ENCODE results near the gene MIPOL1. TPM values are rescaled to one million over a fixed set of nuclear protein-coding genes. Genes with fewer than 3 reads are reported as not detected.

The MIPOL1 gene
- total RNA-seq (2022) (18.7 and 20.9 TPM in 2 replicates), Bru-seq, nascent RNA (percentile 71 among the genes with signal in this experiment), BruChase-seq, experiment 1, labeled RNA remaining after a 2-hour chase (percentile 69 among the genes with signal in this experiment), BruChase-seq, experiment 2, labeled RNA remaining after a 6-hour chase (percentile 61 among the genes with signal in this experiment)
- long read RNA-seq, partial matches to known transcripts: 3 of 20 reads
- long read RNA-seq, other reads (novel, unspliced or antisense): 17 of 20 reads

- ChIA-PET CTCF (interaction anchor here (0.6 to 1.9 kb wide), 4 partner anchors 55 to 645 kb away, joined by 3 to 5 read pairs (median 4); no protein-coding TSS in a partner anchor), POLR2A (interaction anchor here (0.5 to 1.3 kb wide), 4 partner anchors 14 to 772 kb away, joined by 3 to 7 read pairs (median 4); partner anchors contain the start of gene SLC25A21)
- DNase-seq: peak; percentile 83 to 86
- Histone ChIP-seq H3K9me3 (no peaks in the 10 kb centered on the region), H3K27me3 (replicated peaks; ENCODE audit: control insufficient read depth, insufficient read depth, low read length) (no peaks in the 10 kb centered on the region), H3K4me3 (ENCODE audit: low read depth, low read length) (peak within 1 kb of the TSS; percentile 73), H3K36me3 (ENCODE audit: control insufficient read depth, insufficient read depth, low read length) (no peaks in the 10 kb centered on the region), H3K4me1 (peaks cover 13% of the 10 kb centered on the region; the same call in 1 of the 2 replicates)
- intact Hi-C loops (cut with micrococcal nuclease; ENCODE audit: unreplicated experiment): loop anchor here (1.0 to 5.0 kb wide), 3 partner anchors 25 to 47 kb away; partner anchors contain the start of gene SLC25A21
- peak in 1 of 2 experiments; percentile 52 for TF ChIP-seq CTCF (IDR thresholded peaks at IDR 0.05; ENCODE audit: insufficient read depth in 1 of 2, low read depth in 1 of 2, low read length in 1 of 2, severe bottlenecking in 1 of 2, unreplicated experiment in 1 of 2)
- Mint-ChIP-seq H3K36me3 (ENCODE audit: insufficient read depth, unreplicated experiment) (peaks cover 9% of the 10 kb centered on the region), H3K4me1 (ENCODE audit: low read depth, unreplicated experiment) (peaks cover 18% of the 10 kb centered on the region), H3K27me3 (ENCODE audit: insufficient read depth, unreplicated experiment) (no peaks in the 10 kb centered on the region), H3K4me3 (ENCODE audit: unreplicated experiment) (peak within 1 kb of the TSS; percentile 98), H3K27ac (ENCODE audit: unreplicated experiment) (peak within 1 kb of the TSS; percentile 98), H3K9me3 (ENCODE audit: unreplicated experiment) (no peaks in the 10 kb centered on the region)
- BruUV-seq (replicated peaks): no TSS peak
Observed at GRCh38 chr14:37197421-37198272, at the start of gene MIPOL1. Gene MIPOL1, plus strand, starts transcription at chr14:37197937. Its CDS starts 49,952 bp downstream, at chr14:37247889.

GRCh38 chr14:37150414-37150813 lies 47.3 kb upstream of the MIPOL1 start:
- intact Hi-C loops (cut with micrococcal nuclease; ENCODE audit: unreplicated experiment): loop anchor here (1.0 to 5.0 kb wide), 5 partner anchors 48 to 594 kb away; partner anchors contain the start of gene PAX9
- POLR2A ChIA-PET: no interaction called here

More at GRCh38 chr14:37150414-37150813, 47.3 kb upstream of the MIPOL1 start:
- Mint-ChIP-seq H3K4me3 (ENCODE audit: unreplicated experiment) (no peak overlapping the region), H3K27ac (ENCODE audit: unreplicated experiment) (no peak overlapping the region), H3K9me3 (ENCODE audit: unreplicated experiment) (no peaks in the 10 kb centered on the region), H3K27me3 (ENCODE audit: insufficient read depth, unreplicated experiment) (no peaks in the 10 kb centered on the region), H3K4me1 (ENCODE audit: low read depth, unreplicated experiment) (peaks cover 6% of the 10 kb centered on the region), H3K36me3 (ENCODE audit: insufficient read depth, unreplicated experiment) (no peaks in the 10 kb centered on the region)
- Histone ChIP-seq H3K36me3 (ENCODE audit: control insufficient read depth, insufficient read depth, low read length) (no peaks in the 10 kb centered on the region), H3K27me3 (replicated peaks; ENCODE audit: control insufficient read depth, insufficient read depth, low read length) (no peaks in the 10 kb centered on the region), H3K9me3 (no peaks in the 10 kb centered on the region), H3K4me3 (ENCODE audit: low read depth, low read length) (no peak overlapping the region), H3K4me1 (no peaks in the 10 kb centered on the region)
- CTCF ChIA-PET: interaction anchor here (0.6 to 1.7 kb wide), 9 partner anchors 82 to 597 kb away, joined by 3 to 14 read pairs (median 5); partner anchors contain the start of gene PAX9
- TF ChIP-seq CTCF (IDR thresholded peaks at IDR 0.05; ENCODE audit: insufficient read depth in 1 of 2, low read depth in 1 of 2, low read length in 1 of 2, severe bottlenecking in 1 of 2, unreplicated experiment in 1 of 2): peak; percentile 61 to 64
- DNase-seq: peak in 1 of 2 experiments; percentile 48
- no TSS peak for BruUV-seq (replicated peaks)
